ENCODE data around the gene TNNC1. TPM values are rescaled to one million over a fixed set of nuclear protein-coding genes. Genes with fewer than 3 reads are reported as not detected.

TNNC1 gene
- total and polyA plus RNA-seq, 8 donors = 0.40 to 6.3 (median 1.5) TPM

DNA sequence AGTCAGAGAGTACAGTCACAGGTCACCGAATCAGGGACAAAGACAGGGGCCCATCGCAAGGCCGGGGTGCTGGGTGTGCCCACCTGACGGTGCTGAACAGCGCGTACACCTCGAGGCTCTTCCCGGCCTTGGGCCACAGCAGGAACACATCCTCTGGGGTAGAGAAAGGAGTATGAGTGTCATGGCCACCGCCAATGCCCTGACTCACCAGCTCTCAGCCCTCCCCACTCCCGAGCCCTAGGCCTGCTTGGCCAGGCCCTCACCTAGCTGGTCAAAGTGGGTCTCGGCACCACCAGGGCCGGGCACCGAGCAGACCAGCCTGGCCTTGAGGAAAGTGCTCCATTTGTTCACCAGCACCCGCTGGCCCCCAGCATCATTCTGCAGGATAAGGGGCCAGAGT is 13.2 kb downstream of the TNNC1 start:
- no peak for FAIRE-seq
- WGBS, 2 donors = 87 to 95% methylated on average over 14 of the region's 14 CpGs
- peaks cover 0 to 4% (median 0%) of the 10 kb centered on the region in 3 donors for H3K4me1 ChIP-seq
- H3K27me3 ChIP-seq = no peaks in the 10 kb centered on the region
- TF ChIP-seq, protein P1, sequence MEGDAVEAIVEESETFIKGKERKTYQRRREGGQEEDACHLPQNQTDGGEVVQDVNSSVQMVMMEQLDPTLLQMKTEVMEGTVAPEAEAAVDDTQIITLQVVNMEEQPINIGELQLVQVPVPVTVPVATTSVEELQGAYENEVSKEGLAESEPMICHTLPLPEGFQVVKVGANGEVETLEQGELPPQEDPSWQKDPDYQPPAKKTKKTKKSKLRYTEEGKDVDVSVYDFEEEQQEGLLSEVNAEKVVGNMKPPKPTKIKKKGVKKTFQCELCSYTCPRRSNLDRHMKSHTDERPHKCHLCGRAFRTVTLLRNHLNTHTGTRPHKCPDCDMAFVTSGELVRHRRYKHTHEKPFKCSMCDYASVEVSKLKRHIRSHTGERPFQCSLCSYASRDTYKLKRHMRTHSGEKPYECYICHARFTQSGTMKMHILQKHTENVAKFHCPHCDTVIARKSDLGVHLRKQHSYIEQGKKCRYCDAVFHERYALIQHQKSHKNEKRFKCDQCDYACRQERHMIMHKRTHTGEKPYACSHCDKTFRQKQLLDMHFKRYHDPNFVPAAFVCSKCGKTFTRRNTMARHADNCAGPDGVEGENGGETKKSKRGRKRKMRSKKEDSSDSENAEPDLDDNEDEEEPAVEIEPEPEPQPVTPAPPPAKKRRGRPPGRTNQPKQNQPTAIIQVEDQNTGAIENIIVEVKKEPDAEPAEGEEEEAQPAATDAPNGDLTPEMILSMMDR (IDR thresholded peaks at IDR 0.05) = no peak
- no peaks in the 10 kb centered on the region for H3K9me3 ChIP-seq
- H3K36me3 ChIP-seq = no peaks in the 10 kb centered on the region
- H3K4me3 ChIP-seq = no peak overlapping the region
- no peak overlapping the region for H3K27ac ChIP-seq
- intact Hi-C loops (cut with DNase I) = no loop called here
- no peak for DNase-seq
- ATAC-seq = no peak

DNA sequence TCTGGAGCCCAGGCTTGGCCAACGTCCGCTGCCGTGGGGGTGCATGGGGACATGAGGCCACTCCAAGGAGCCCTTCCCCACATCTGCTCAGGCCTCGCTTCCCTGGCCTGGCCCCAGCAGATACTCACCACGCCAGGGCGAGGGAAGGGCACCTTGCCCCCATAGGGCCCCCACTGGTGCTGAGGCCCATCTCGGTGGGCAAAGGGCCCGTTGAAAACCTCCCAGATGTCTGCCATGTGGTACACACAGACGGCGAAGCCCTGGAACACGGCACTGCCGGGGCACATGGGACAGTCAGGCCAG is 13.6 kb downstream of the TNNC1 start:
- DNase-seq = no peak
- peaks cover 0 to 3% (median 0%) of the 10 kb centered on the region in 3 donors for H3K4me1 ChIP-seq
- H3K27ac ChIP-seq = no peak overlapping the region

DNA sequence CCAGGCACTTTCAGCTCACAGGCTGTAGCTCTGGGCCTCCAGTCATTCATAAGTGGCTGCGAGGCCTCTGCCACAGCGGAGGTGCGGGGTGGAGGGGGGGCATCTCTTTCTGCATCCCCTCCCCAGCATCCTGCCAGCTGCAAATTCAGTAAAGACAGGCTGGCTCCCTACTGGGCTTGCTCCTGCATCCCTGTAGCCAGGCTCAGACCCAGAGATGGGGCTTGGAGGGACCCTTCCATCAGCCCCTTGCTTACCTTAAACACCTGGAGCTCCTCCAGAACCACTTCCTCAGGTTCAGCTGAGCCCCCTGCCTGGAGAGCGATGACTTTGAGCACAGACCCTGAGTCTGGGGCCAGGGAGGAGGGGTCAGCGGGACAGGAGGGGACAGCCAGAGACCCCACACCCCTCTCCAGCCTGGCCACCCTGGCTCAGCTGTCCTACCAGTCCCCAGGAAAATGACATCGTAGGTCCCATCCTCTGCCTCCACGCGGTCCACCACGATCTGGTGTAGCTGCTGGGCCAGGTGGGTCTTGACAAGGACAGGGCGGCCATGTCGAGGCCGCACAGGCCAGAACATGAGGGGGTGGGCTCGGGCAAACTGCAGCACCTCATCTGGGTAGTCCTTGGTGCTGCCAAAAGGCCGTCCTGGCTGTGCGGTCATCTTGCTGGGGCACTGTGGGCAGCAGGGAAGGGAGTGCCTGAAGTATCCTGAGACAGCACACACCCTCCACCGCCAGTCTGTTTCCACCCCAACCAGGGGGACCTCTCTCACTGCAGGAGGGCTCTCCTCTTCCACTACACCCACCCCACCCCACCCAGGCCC is 14.2 kb downstream of the TNNC1 start:
- Histone ChIP-seq H3K4me1 (no peaks in the 10 kb centered on the region), H3K9me3 (no peaks in the 10 kb centered on the region), H3K27ac (no peak overlapping the region), H3K27me3 (no peaks in the 10 kb centered on the region), H3K4me3 (no peak overlapping the region), H3K36me3 (no peaks in the 10 kb centered on the region)
- TF ChIP-seq, protein P1 (IDR thresholded peaks at IDR 0.05) = no peak
- ATAC-seq (no peak), DNase-seq (no peak), FAIRE-seq (no peak)
- intact Hi-C loops (cut with DNase I) = no loop called here
- 87 to 91% methylated on average over 16 of the region's 16 CpGs for WGBS, 2 donors

More for the DNA sequence above, 13.6 kb downstream of the TNNC1 start:
- TF ChIP-seq, protein P1 (IDR thresholded peaks at IDR 0.05) = no peak
- Histone ChIP-seq H3K9me3 (no peaks in the 10 kb centered on the region), H3K36me3 (no peaks in the 10 kb centered on the region), H3K4me3 (no peak overlapping the region), H3K27me3 (no peaks in the 10 kb centered on the region)
- no peak for FAIRE-seq
- ATAC-seq = no peak
- intact Hi-C loops (cut with DNase I) = no loop called here
- WGBS, 2 donors = 80 to 85% methylated on average over 9 to 12 of the region's 12 CpGs

DNA sequence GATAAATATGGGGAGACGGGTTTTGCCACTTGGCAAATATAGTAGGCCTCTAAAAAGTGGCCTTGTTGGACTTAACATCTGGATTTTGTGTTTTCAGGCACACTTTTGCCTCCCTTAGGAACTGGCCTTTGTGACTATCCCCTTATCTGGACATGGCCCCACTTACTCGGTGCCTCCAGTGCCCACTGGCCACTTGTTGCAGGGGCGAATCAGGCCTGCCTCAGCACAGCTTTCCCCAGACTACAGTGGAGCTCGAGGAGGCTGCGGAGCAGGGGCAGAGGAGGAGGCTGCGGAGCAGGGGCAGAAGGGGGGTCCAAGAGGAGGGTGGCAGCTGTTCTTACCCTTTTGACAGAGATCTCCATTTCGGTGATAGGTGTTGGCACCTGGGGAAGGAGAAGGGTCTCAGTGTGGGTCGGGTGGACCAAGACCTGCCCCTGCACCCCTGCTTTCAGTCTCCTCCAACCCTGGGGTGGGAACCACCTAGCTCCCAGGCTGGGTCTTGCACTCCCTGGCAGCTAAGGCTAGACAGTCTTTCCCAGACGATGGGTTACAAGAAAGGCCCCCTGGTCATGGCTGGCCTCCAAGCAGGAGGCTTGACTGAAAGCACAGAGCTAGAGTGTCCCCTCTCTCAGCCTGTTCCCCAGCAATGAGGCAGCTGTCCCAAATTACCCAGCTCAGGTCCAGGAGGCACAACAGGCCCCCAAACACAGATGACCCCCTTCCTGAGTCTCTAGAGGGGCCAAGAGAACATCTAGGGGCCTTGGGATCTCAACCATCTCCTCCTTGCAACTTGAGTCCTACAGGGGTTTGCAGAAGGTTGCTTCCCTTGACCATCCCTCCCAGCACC is 15.0 kb downstream of the TNNC1 start:
- DNase-seq = no peak
- Histone ChIP-seq H3K4me1 (no peaks in the 10 kb centered on the region), H3K27me3 (no peaks in the 10 kb centered on the region), H3K4me3 (no peak overlapping the region), H3K36me3 (no peaks in the 10 kb centered on the region), H3K9me3 (no peaks in the 10 kb centered on the region), H3K27ac (no peak overlapping the region)
- ATAC-seq = no peak
- TF ChIP-seq, protein P1 (IDR thresholded peaks at IDR 0.05) = no peak
- WGBS, 2 donors = 81 to 85% methylated on average over 9 of the region's 9 CpGs
- intact Hi-C loops (cut with DNase I) = no loop called here
- no peak for FAIRE-seq

DNA sequence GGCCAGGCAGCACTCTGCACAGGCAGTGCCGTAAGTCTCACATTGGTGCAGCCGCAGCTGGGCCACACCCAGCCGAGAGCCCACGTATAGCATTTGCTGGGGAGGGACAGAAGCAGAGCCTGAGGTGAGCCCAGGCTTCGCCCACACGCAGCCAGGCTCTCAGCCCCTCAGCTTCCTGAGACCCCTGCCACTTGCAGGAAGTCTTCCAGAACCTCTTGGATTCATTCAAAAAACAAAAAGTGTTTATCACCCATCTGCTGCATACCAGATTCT is 15.8 kb downstream of the TNNC1 start:
- FAIRE-seq = no peak
- no peak for ATAC-seq
- no peaks in the 10 kb centered on the region for H3K9me3 ChIP-seq
- no peak overlapping the region for H3K4me3 ChIP-seq
- 86 to 90% methylated on average over 6 of the region's 6 CpGs for WGBS, 2 donors
- intact Hi-C loops (cut with DNase I) = no loop called here
- H3K36me3 ChIP-seq = no peaks in the 10 kb centered on the region
- TF ChIP-seq, protein P1 (IDR thresholded peaks at IDR 0.05) = no peak
- no peaks in the 10 kb centered on the region for H3K27me3 ChIP-seq
- H3K27ac ChIP-seq = no peak overlapping the region
- DNase-seq = no peak
- H3K4me1 ChIP-seq = no peaks in the 10 kb centered on the region
